ENCODE results near the gene ID2. TPM values are rescaled to one million over a fixed set of nuclear protein-coding genes. Genes with fewer than 3 reads are reported as not detected.

ID2 gene
- total and polyA plus RNA-seq, 4 donors: 149 to 488 (median 245) TPM

- Histone ChIP-seq H3K9ac (ENCODE audit: low read depth in 1 of 2, low read length in 2 of 2) (no peak overlapping the region), H3K27me3 (ENCODE audit: control insufficient read depth in 4 of 4, insufficient read depth in 4 of 4, low read length in 3 of 4) (no peaks in the 10 kb centered on the region), H3K4me1 (ENCODE audit: control insufficient read depth in 4 of 4, insufficient read depth in 4 of 4, low read length in 3 of 4) (peaks cover 2 to 10% (median 9%) of the 10 kb centered on the region in 4 donors), H3K36me3 (ENCODE audit: control insufficient read depth in 4 of 4, insufficient read depth in 3 of 4, low read depth in 1 of 4, low read length in 3 of 4) (no peaks in the 10 kb centered on the region), H3K9me3 (ENCODE audit: control insufficient read depth in 4 of 4, low read length in 3 of 4) (no peaks in the 10 kb centered on the region), H3K27ac (ENCODE audit: low read depth in 1 of 2, low read length in 2 of 2) (no peak overlapping the region), H3K4me3 (ENCODE audit: low read depth in 1 of 3, low read length in 3 of 3) (no peak overlapping the region)
- 97% methylated on average over 16 of the region's 16 CpGs for WGBS
- TF ChIP-seq RAD21 (IDR thresholded peaks at IDR 0.05) (no peak), ATF3 (IDR thresholded peaks at IDR 0.05) (no peak), NR2F2 (IDR thresholded peaks at IDR 0.05) (no peak), RXRA (IDR thresholded peaks at IDR 0.05) (no peak), TAF1 (conservative IDR thresholded peaks at IDR 0.05) (no peak), GABPA (IDR thresholded peaks at IDR 0.05 in 1 of 2, conservative IDR thresholded peaks at IDR 0.05 in 1 of 2) (no peak), HNF4A (conservative IDR thresholded peaks at IDR 0.05) (no peak), JUND (IDR thresholded peaks at IDR 0.05) (no peak), HNF4G (IDR thresholded peaks at IDR 0.05) (no peak), FOXA2 (IDR thresholded peaks at IDR 0.05) (no peak), YY1 (IDR thresholded peaks at IDR 0.05) (no peak), CTCF (IDR thresholded peaks at IDR 0.05; ENCODE audit: low read depth, low read length, missing input control) (no peak), SP1 (IDR thresholded peaks at IDR 0.05) (no peak), EGR1 (IDR thresholded peaks at IDR 0.05; ENCODE audit: low read depth in 2 of 2) (no peak), FOXA1 (IDR thresholded peaks at IDR 0.05) (no peak)
- TF ChIP-seq, protein P1, sequence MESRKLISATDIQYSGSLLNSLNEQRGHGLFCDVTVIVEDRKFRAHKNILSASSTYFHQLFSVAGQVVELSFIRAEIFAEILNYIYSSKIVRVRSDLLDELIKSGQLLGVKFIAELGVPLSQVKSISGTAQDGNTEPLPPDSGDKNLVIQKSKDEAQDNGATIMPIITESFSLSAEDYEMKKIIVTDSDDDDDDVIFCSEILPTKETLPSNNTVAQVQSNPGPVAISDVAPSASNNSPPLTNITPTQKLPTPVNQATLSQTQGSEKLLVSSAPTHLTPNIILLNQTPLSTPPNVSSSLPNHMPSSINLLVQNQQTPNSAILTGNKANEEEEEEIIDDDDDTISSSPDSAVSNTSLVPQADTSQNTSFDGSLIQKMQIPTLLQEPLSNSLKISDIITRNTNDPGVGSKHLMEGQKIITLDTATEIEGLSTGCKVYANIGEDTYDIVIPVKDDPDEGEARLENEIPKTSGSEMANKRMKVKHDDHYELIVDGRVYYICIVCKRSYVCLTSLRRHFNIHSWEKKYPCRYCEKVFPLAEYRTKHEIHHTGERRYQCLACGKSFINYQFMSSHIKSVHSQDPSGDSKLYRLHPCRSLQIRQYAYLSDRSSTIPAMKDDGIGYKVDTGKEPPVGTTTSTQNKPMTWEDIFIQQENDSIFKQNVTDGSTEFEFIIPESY (IDR thresholded peaks at IDR 0.05): no peak
- TF ChIP-seq, protein P2, sequence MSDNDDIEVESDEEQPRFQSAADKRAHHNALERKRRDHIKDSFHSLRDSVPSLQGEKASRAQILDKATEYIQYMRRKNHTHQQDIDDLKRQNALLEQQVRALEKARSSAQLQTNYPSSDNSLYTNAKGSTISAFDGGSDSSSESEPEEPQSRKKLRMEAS (IDR thresholded peaks at IDR 0.05): no peak
- TF ChIP-seq, protein P3, sequence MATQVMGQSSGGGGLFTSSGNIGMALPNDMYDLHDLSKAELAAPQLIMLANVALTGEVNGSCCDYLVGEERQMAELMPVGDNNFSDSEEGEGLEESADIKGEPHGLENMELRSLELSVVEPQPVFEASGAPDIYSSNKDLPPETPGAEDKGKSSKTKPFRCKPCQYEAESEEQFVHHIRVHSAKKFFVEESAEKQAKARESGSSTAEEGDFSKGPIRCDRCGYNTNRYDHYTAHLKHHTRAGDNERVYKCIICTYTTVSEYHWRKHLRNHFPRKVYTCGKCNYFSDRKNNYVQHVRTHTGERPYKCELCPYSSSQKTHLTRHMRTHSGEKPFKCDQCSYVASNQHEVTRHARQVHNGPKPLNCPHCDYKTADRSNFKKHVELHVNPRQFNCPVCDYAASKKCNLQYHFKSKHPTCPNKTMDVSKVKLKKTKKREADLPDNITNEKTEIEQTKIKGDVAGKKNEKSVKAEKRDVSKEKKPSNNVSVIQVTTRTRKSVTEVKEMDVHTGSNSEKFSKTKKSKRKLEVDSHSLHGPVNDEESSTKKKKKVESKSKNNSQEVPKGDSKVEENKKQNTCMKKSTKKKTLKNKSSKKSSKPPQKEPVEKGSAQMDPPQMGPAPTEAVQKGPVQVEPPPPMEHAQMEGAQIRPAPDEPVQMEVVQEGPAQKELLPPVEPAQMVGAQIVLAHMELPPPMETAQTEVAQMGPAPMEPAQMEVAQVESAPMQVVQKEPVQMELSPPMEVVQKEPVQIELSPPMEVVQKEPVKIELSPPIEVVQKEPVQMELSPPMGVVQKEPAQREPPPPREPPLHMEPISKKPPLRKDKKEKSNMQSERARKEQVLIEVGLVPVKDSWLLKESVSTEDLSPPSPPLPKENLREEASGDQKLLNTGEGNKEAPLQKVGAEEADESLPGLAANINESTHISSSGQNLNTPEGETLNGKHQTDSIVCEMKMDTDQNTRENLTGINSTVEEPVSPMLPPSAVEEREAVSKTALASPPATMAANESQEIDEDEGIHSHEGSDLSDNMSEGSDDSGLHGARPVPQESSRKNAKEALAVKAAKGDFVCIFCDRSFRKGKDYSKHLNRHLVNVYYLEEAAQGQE (IDR thresholded peaks at IDR 0.05): no peak
- DNase-seq (ENCODE audit: low spot score): no peak
These were observed 40.4 kb upstream of the ID2 start for GRCh38 chr2:8641301-8641965.
